GM20000 (cell line): ENCODE data around the gene PRKG1.
"Not testable (repeated sequence)": the region's sequence is repeated elsewhere in the genome, so short reads cannot be mapped to it uniquely, and the experiment has no call there.

Experiments
- DNase-seq: peaks from one replicate; pipeline ENCODE4 v3.0.0; 2012; ENCODE audit warnings: low spot score
- TF ChIP-seq, protein P1 (sequence below): IDR thresholded peaks from 2 replicates; pipeline ENCODE4 v1.5.1; 2012; ENCODE audit warnings: mild to moderate bottlenecking, control low read depth; ENCODE audit errors: extremely low read depth, missing control alignments

Gene PRKG1

DNA sequence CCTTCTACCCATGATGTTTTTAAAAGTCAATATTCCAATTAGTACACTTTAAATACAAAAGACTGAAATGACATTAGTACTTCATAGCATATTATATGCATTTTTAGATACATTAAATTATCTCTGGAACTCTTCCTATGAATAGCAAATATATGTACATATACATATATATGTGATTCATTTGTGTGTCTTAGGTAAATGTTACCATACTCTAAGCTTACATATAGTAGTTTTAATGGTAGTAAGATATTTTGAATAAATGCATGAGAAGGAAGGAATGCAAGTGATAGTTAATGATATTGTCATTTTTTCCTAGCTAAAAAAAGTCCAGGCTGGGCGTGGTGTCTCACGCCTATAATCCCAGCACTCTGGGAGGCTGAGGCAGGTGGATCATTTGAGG lies 671.1 kb downstream of the PRKG1 start:
- DNase-seq, result no peak
- TF ChIP-seq, protein P1, sequence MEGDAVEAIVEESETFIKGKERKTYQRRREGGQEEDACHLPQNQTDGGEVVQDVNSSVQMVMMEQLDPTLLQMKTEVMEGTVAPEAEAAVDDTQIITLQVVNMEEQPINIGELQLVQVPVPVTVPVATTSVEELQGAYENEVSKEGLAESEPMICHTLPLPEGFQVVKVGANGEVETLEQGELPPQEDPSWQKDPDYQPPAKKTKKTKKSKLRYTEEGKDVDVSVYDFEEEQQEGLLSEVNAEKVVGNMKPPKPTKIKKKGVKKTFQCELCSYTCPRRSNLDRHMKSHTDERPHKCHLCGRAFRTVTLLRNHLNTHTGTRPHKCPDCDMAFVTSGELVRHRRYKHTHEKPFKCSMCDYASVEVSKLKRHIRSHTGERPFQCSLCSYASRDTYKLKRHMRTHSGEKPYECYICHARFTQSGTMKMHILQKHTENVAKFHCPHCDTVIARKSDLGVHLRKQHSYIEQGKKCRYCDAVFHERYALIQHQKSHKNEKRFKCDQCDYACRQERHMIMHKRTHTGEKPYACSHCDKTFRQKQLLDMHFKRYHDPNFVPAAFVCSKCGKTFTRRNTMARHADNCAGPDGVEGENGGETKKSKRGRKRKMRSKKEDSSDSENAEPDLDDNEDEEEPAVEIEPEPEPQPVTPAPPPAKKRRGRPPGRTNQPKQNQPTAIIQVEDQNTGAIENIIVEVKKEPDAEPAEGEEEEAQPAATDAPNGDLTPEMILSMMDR, result no peak

DNA sequence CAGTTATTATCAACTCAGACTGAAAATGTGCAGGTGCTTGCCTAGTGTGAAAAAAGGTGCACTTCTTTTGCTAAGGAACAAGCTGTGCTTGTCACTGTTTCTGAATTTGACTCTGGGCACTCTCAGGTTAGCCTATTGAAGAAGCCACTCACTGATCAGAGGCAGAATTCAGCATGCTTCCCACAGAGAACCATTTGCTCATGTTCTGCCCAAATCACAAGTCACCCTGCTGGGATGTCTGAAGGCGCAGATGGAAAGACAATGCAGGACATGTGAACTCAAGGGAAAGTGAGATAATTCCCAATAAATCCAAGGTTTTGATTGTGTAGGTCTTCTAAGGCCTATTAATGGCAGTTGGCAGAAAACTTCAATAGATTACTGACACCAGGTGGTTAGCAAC lies 672.9 kb downstream of the PRKG1 start:
- TF ChIP-seq, protein P1, result no peak
- DNase-seq, result no peak

DNA sequence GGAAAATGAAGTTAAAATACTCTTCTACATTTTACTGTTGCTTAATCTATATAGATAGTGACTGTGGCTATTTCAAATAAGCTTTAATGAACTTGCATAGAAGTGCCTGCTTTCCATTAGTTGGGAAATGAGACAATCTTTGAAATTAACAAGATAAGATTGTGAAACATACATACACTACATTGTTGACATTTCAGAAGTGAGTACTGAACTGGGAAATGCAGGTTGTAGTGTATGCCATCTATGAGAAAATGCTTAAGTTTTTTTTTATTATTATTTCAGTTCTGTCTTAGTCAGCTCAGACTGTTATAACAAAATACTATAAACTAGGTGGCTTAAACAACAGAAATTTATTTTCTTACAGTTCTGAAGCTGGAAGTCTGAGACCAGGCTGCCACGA lies 674.7 kb downstream of the PRKG1 start:
- no peak for DNase-seq
- TF ChIP-seq, protein P1, result no peak

DNA sequence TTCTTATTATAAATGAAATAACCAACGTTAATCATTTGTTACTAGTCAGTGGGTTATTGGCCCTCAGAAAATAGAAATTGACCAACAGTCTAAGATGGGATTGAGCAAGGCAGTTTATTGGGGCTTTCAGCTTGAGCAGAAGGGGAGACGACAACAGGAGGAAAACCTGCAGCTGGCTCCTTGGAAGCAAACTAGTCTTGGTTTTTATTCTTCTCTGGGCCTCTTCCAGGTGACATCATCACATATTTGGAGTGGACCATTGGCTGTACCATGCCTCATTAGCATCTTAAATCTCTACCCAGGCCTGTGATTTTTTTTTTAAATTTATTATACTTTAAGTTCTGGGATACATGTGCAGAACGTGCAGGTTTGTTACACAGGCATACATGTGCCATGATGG lies 684.1 kb downstream of the PRKG1 start:
- no peak for DNase-seq
- TF ChIP-seq, protein P1, result no peak

DNA sequence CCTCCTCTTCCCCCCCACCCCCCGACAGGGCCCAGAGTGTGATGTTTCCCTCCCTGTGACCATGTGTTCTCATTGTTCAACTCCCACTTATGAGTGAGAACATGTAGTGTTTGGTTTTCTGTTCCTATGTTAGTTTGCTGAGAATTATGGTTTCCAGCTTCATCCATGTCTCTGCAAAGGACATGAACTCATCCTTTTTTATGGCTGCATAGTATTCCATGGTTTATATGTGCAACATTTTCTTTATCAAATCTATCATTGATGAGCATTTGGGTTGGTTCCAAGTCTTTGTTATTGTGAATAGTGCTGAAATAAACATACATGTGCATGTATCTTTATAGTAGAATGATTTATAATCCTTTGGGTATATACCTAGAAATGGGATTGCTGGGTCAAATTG lies 684.6 kb downstream of the PRKG1 start:
- DNase-seq, result not testable (repeated sequence)

DNA sequence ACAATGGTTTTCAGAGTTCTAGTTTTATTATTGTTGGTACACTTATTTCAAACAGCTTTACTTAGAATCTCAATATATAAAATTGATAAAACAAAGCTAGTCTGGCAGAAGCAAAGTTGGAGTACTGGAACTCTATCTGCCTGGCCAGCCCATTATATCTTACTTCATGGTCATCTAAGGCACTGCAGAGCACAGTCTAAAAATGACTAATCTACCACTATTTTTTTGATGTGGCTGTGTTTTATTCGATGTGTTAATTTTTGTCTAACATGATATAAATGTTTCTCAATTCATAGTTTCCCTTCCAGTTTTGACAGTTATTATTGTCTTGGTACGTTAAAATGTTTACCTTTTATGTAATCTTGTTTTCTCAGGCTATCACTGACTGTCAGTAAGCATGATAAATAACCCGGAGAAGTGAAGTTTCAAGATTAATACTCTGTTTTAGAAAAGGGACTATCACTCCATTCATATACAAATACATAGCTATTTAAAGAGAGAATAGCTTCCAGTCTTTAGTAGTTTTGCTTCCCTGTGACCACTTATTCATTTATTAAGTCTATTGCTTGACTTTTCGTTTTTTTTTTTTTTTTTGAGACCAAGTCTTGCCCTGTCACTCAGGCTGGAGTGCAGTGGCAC lies 685.7 kb downstream of the PRKG1 start:
- TF ChIP-seq, protein P1, result no peak
- no peak for DNase-seq

DNA sequence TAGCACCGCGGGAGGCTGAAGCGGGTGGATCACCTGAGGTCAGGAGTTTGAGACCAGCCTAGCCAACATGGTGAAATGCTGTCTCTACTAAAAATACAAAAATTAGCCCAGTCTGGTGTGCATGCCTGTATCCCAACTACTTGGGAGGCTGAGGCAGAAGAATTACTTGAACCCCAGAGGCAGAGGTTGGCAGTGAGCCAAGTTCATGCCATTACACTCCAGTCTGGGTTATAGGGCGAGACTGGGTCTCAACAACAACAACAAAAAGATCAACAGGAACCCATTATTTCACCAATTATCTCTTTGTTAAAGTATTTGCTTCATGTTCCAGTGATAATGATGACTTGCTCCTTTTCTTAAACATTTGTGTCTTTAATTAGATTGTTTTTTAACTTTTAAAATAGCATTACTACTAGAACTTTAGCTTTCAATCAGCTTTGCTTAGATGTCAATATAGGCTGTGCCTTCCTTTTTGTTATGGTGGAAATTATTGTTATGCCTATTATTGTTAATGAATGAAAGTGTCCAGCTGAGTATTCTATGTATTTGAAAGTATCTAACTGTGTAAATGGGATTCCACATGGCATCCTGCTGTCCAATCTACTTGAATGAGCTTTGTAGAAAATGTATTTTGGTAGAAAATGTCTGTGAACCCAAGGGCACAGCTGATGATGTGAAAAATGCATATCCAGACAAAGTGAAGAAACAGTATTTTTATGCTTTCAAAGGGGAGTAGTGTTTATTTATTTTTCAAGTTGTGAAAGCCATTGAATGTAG lies 686.8 kb downstream of the PRKG1 start:
- DNase-seq, result no peak
- TF ChIP-seq, protein P1, result no peak

DNA sequence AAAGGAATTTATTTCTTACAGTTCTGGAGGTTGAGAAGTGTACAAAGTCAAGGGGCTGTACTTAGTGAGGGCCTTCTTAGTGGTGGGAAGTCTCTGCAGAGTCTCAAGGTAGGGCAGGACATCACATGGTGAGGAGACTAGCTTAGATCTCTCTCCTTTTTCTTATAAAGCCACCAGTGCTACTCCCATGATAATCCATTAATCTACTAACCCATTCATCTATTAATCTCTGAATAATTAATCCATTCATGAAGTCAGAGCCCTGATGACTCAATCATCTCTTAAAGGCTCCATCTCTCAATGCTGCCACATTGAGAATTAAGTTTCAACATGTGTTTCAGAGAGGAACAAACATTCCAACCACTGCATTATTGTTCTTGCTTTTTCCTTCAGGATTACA lies 689.5 kb downstream of the PRKG1 start:
- TF ChIP-seq, protein P1, result no peak
- no peak for DNase-seq
